Mesenchymal stem cell (in vitro differentiated cells and primary cell): ENCODE measurements around the gene HERC4.

Experiments used
- DNase-seq: peaks from one replicate; pipeline ENCODE4 v3.0.0-alpha.2; 2013
- H2AFZ ChIP-seq: one replicate; pipeline ENCODE4 v1.6.1; 2013; ENCODE audit warnings: low read depth, mild to moderate bottlenecking, control low read depth, inconsistent platforms, low read length, moderate library complexity
- H2AK5ac ChIP-seq: 2 replicates; pipeline ENCODE4 v1.6.1; 2013; ENCODE audit warnings: low read length, moderate library complexity, mild to moderate bottlenecking, inconsistent platforms; ENCODE audit not compliant: severe bottlenecking
- H2BK120ac ChIP-seq: one replicate; pipeline ENCODE4 v1.6.1; 2013; ENCODE audit warnings: low read depth, mild to moderate bottlenecking, inconsistent platforms, low read length, moderate library complexity
- H2BK12ac ChIP-seq, 2 experiments: one replicate each; pipeline ENCODE4 v1.6.1; 2013; ENCODE audit warnings: inconsistent platforms in 2 of 2, low read length in 2 of 2, mild to moderate bottlenecking in 2 of 2, moderate library complexity in 2 of 2, control low read depth in 1 of 2
- H2BK15ac ChIP-seq: one replicate; pipeline ENCODE4 v1.6.1; 2013; ENCODE audit warnings: mild to moderate bottlenecking, low read depth, inconsistent platforms; ENCODE audit not compliant: poor library complexity, severe bottlenecking
- H2BK5ac ChIP-seq: 2 replicates; pipeline ENCODE4 v1.6.1; 2013; ENCODE audit warnings: low read depth, mild to moderate bottlenecking, low read length, control low read depth, inconsistent platforms; ENCODE audit not compliant: poor library complexity, severe bottlenecking
- H3K14ac ChIP-seq, 2 experiments: one replicate each; pipeline ENCODE4 v1.6.1; 2013; ENCODE audit warnings: inconsistent platforms in 2 of 2, low read length in 2 of 2, control low read depth in 1 of 2, mild to moderate bottlenecking in 1 of 2, moderate library complexity in 1 of 2
- H3K18ac ChIP-seq, 2 experiments: one replicate each; pipeline ENCODE4 v1.6.1; 2013; ENCODE audit warnings: inconsistent platforms in 2 of 2, low read length in 2 of 2, control low read depth in 1 of 2, low read depth in 1 of 2, mild to moderate bottlenecking in 1 of 2
- H3K23ac ChIP-seq, 2 experiments: one replicate each; pipeline ENCODE4 v1.6.1; 2013; ENCODE audit warnings: inconsistent platforms in 2 of 2, low read length in 2 of 2, mild to moderate bottlenecking in 2 of 2, moderate library complexity in 2 of 2, control low read depth in 1 of 2
- H3K27ac ChIP-seq: 2 replicates; pipeline ENCODE4 v1.5.1; 2013; ENCODE audit warnings: mild to moderate bottlenecking, moderate library complexity, low read length, control low read depth, inconsistent platforms; ENCODE audit not compliant: poor library complexity, severe bottlenecking
- H3K27me3 ChIP-seq, 2 experiments: 2 replicates each; pipeline versions ENCODE4 v1.6.1 to v1.7.0; 2013; ENCODE audit warnings: low read length in 2 of 2, mild to moderate bottlenecking in 2 of 2, moderate library complexity in 2 of 2, control low read depth in 1 of 2, inconsistent platforms in 1 of 2; ENCODE audit not compliant: control insufficient read depth in 1 of 2, insufficient read depth in 1 of 2
- H3K36me3 ChIP-seq, 2 experiments: 2 replicates each; pipeline versions ENCODE4 v1.6.1 to v1.7.0; 2013; ENCODE audit warnings: low read length in 2 of 2, control low read depth in 1 of 2, inconsistent platforms in 1 of 2, low read depth in 1 of 2, mild to moderate bottlenecking in 1 of 2; ENCODE audit not compliant: insufficient read depth in 2 of 2, control insufficient read depth in 1 of 2
- H3K4ac ChIP-seq, 2 experiments: one replicate each; pipeline ENCODE4 v1.6.1; 2013; ENCODE audit warnings: inconsistent platforms in 2 of 2, low read length in 2 of 2, mild to moderate bottlenecking in 2 of 2, moderate library complexity in 2 of 2, control low read depth in 1 of 2, low read depth in 1 of 2
- H3K4me1 ChIP-seq: 2 replicates; pipeline ENCODE4 v1.6.1; 2013; ENCODE audit warnings: low read depth, low read length, control low read depth; ENCODE audit not compliant: control insufficient read depth, insufficient read depth
- H3K4me2 ChIP-seq: 2 replicates; pipeline ENCODE4 v1.6.1; 2013; ENCODE audit warnings: low read length, mild to moderate bottlenecking, inconsistent platforms; ENCODE audit not compliant: poor library complexity, severe bottlenecking
- H3K4me3 ChIP-seq, 2 experiments: 2 replicates each; pipeline versions ENCODE4 v1.5.1 to v1.7.0; 2013; ENCODE audit warnings: low read length in 2 of 2, mild to moderate bottlenecking in 2 of 2, control low read depth in 1 of 2, low read depth in 1 of 2; ENCODE audit not compliant: insufficient read depth in 1 of 2
- H3K79me1 ChIP-seq: replicated peaks from 2 replicates; pipeline ENCODE4 v1.6.1; 2013; ENCODE audit warnings: mild to moderate bottlenecking, control low read depth, low read length, inconsistent platforms; ENCODE audit not compliant: poor library complexity, severe bottlenecking
- H3K9ac ChIP-seq: 2 replicates; pipeline ENCODE4 v1.7.0; 2013; ENCODE audit warnings: mild to moderate bottlenecking, low read length, moderate library complexity
- H3K9me3 ChIP-seq: 2 replicates; pipeline ENCODE4 v1.7.0; 2013; ENCODE audit warnings: mild to moderate bottlenecking, low read length; ENCODE audit not compliant: control insufficient read depth
- H4K8ac ChIP-seq: one replicate; pipeline ENCODE4 v1.6.1; 2013; ENCODE audit warnings: inconsistent platforms, mild to moderate bottlenecking, low read length, moderate library complexity
- H4K91ac ChIP-seq: one replicate; pipeline ENCODE4 v1.6.1; 2013; ENCODE audit warnings: mild to moderate bottlenecking, low read length, inconsistent platforms
- WGBS: methylation state at CpG from one replicate; pipeline ENCODE4 v1.1.7; 2013; ENCODE audit warnings: mixed read lengths; 5-methylcytosine and 5-hydroxymethylcytosine counted together

The HERC4 gene

DNA sequence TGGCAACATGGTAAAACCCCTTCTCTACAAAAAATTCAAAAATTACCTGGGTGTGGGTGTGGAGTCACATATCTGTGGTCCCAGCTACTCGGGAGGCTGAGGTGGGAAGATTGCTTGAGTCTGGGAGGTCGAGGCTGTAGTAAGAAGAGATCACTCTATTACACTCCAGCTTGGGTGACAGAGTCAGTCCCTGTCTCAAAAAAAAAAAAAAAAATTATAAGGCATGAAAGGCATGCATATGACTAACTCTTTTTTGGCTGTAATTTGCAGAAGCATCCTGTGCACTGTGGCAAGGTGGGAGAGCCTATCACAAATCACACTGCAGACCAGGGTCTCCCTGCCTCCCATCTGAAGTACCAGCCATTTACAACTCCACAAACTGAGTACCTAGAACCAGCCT is 20.1 kb upstream of the HERC4 start:
- Histone ChIP-seq H3K27me3 (no peaks in the 10 kb centered on the region), H4K91ac (no peak overlapping the region), H2BK15ac (no peak overlapping the region), H3K4me3 (no peak overlapping the region), H3K27ac (peak overlapping the region; percentile 37), H3K36me3 (no peaks in the 10 kb centered on the region), H2BK5ac (no peak overlapping the region), H2AK5ac (peak overlapping the region; percentile 20), H3K14ac (no peak overlapping the region), H3K9ac (no peak overlapping the region), H3K9me3 (no peaks in the 10 kb centered on the region), H3K18ac (no peak overlapping the region), H4K8ac (no peak overlapping the region), H3K23ac (no peak overlapping the region), H2BK120ac (no peak overlapping the region), H3K4me1 (peaks cover 3% of the 10 kb centered on the region), H3K4me2 (no peak overlapping the region), H3K4ac (peak overlapping the region in 1 of 2 experiments; percentile 15), H2AFZ (no peak overlapping the region), H2BK12ac (no peak overlapping the region), H3K79me1 (no peaks in the 10 kb centered on the region)
- no CpG with 5 or more reads among the region's 2 CpGs for WGBS
- no peak for DNase-seq

DNA sequence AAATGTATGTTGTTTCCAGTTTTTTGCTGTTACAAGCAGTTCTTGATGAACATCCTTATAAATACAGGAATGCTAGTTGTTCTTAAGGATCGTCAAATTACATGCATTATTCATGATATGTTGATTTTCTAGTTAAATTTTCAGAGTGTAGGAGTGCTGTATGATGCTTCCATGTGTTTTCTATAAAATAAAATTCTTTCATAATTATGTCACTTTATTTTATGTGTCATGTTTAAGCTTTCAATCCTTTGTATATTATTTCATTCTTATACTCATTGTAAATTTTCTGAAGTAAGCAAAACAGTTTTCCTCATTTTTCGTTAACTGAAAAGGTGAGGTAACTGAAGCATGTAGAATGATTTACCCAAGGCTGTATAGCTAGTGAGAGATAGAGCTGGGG is 17.4 kb upstream of the HERC4 start:
- H2BK15ac ChIP-seq, result no peak overlapping the region
- no peak overlapping the region for H2BK12ac ChIP-seq
- H3K4ac ChIP-seq, result no peak overlapping the region
- no peak overlapping the region for H2BK5ac ChIP-seq
- no peak overlapping the region for H3K14ac ChIP-seq
- H4K8ac ChIP-seq, result no peak overlapping the region
- no peak overlapping the region for H3K27ac ChIP-seq
- no peak overlapping the region for H3K4me3 ChIP-seq
- WGBS, result 94% methylated on average over 1 of the region's 2 CpGs
- H3K9me3 ChIP-seq, result no peaks in the 10 kb centered on the region
- H3K27me3 ChIP-seq, result no peaks in the 10 kb centered on the region
- H3K4me2 ChIP-seq, result no peak overlapping the region
- peaks cover 4% of the 10 kb centered on the region for H3K4me1 ChIP-seq
- no peak for DNase-seq
- no peak overlapping the region for H2BK120ac ChIP-seq
- H3K23ac ChIP-seq, result no peak overlapping the region
- H3K9ac ChIP-seq, result no peak overlapping the region
- H3K18ac ChIP-seq, result no peak overlapping the region
- H2AK5ac ChIP-seq, result peak overlapping the region; percentile 70
- H2AFZ ChIP-seq, result no peak overlapping the region
- H4K91ac ChIP-seq, result no peak overlapping the region
- no peaks in the 10 kb centered on the region for H3K79me1 ChIP-seq
- H3K36me3 ChIP-seq, result no peaks in the 10 kb centered on the region

DNA sequence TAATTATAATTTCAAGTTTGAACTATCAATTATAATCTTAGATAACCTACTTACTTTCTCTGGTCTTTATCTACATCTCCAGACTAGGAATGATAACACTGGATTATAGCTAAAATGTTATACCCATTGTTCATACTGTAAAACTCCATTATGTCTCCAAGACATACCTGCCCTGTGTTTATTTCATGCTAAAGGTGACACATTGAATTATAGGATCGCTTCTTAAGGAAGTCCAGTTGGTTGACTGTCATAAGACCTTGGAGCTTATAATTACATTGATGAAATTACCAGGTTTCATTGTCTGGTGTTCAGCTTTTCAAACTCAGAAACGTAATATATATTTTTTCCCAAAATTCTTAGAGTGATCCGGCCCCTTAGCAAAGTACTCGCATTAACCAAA is 15.5 kb upstream of the HERC4 start:
- no peak overlapping the region for H3K18ac ChIP-seq
- no peak overlapping the region for H3K4ac ChIP-seq
- peaks cover 6% of the 10 kb centered on the region for H3K4me1 ChIP-seq
- H3K79me1 ChIP-seq, result no peaks in the 10 kb centered on the region
- H2BK120ac ChIP-seq, result no peak overlapping the region
- H3K14ac ChIP-seq, result no peak overlapping the region
- no peak overlapping the region for H2BK5ac ChIP-seq
- H3K4me3 ChIP-seq, result no peak overlapping the region
- H3K36me3 ChIP-seq, result no peaks in the 10 kb centered on the region
- no peak overlapping the region for H2AK5ac ChIP-seq
- H2AFZ ChIP-seq, result no peak overlapping the region
- H4K91ac ChIP-seq, result no peak overlapping the region
- no peak overlapping the region for H3K9ac ChIP-seq
- H3K9me3 ChIP-seq, result no peaks in the 10 kb centered on the region
- no peak overlapping the region for H3K4me2 ChIP-seq
- no peak overlapping the region for H2BK15ac ChIP-seq
- H3K27me3 ChIP-seq, result no peaks in the 10 kb centered on the region
- 97% methylated on average over 3 of the region's 4 CpGs for WGBS
- no peak overlapping the region for H3K23ac ChIP-seq
- no peak for DNase-seq
- H3K27ac ChIP-seq, result no peak overlapping the region
- no peak overlapping the region for H2BK12ac ChIP-seq
- no peak overlapping the region for H4K8ac ChIP-seq

DNA sequence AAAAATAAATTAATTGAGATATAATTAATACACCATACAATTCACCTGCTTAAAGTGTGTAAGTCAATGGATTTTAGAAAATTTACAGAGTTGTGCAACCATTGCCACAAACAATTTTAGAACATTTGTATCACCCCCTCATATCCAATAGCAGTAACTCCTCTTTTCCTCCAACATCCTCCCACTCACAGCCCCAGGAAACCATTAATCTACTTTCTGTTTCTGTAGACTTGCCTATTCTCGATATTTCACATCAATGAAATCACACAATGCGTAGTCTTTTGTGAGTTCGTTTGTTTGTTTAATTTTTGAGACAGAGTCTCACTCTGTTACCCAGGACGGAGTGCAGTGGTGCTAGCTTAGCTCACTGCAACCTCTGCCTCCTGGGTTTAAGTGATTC is 13.7 kb upstream of the HERC4 start:
- DNase-seq, result no peak
- H3K18ac ChIP-seq, result no peak overlapping the region
- H3K36me3 ChIP-seq, result no peaks in the 10 kb centered on the region
- no peak overlapping the region for H2AK5ac ChIP-seq
- H3K27me3 ChIP-seq, result no peaks in the 10 kb centered on the region
- no peak overlapping the region for H2BK5ac ChIP-seq
- H3K79me1 ChIP-seq, result no peaks in the 10 kb centered on the region
- H3K9ac ChIP-seq, result peak overlapping the region; percentile 17
- no peak overlapping the region for H3K4ac ChIP-seq
- no peak overlapping the region for H2AFZ ChIP-seq
- 82% methylated on average over 4 of the region's 4 CpGs for WGBS
- peaks cover 6% of the 10 kb centered on the region for H3K4me1 ChIP-seq
- H2BK120ac ChIP-seq, result no peak overlapping the region
- H2BK12ac ChIP-seq, result no peak overlapping the region
- peak overlapping the region in 1 of 2 experiments; percentile 40 for H3K4me3 ChIP-seq
- no peak overlapping the region for H4K8ac ChIP-seq
- H3K27ac ChIP-seq, result no peak overlapping the region
- H3K9me3 ChIP-seq, result no peaks in the 10 kb centered on the region
- no peak overlapping the region for H4K91ac ChIP-seq
- no peak overlapping the region for H3K4me2 ChIP-seq
- no peak overlapping the region for H3K14ac ChIP-seq
- H2BK15ac ChIP-seq, result no peak overlapping the region
- H3K23ac ChIP-seq, result no peak overlapping the region
